Peyer's patch (tissue), 4 donors: ENCODE data around the gene CRADD. TPM values are rescaled to one million over a fixed set of nuclear protein-coding genes. Genes with fewer than 3 reads are reported as not detected.

Experiments used
- DNase-seq, 3 donors: peaks; one replicate each; pipeline ENCODE4 v3.0.0-alpha.2; 2017 to 2019
- H3K27ac ChIP-seq, 4 donors: fragments of 200-600 bp; sonication (generic); one replicate each; pipeline ENCODE4 v1.5.1; 2016 to 2019
- H3K27me3 ChIP-seq, 2 donors: fragments of 200-600 bp; sonication (generic); one replicate each; pipeline ENCODE4 v1.5.1; 2019
- H3K36me3 ChIP-seq, 3 donors: fragments of 200-600 bp; sonication (generic); one replicate each; pipeline ENCODE4 v1.5.1; 2016 to 2019
- H3K4me1 ChIP-seq, 4 donors: fragments of 200-600 bp; sonication (generic); one replicate each; pipeline ENCODE4 v1.5.1; 2016 to 2019
- H3K4me3 ChIP-seq, 4 donors: fragments of 200-600 bp; sonication (generic); 1 replicate in 3 of 4; 2 replicates in 1 of 4; pipeline ENCODE4 v1.5.1; 2016 to 2019; ENCODE audit warnings: mild to moderate bottlenecking in 1 of 4
- H3K9me3 ChIP-seq, 4 donors: fragments of 200-600 bp; sonication (generic); one replicate each; pipeline ENCODE4 v1.5.1; 2016 to 2019; ENCODE audit warnings: mild to moderate bottlenecking in 1 of 4
- POLR2A ChIP-seq, 2 donors: fragments of 450-650 bp; IDR thresholded peaks; one replicate each; pipeline ENCODE4 v1.5.1; 2017; ENCODE audit warnings: antibody characterized with exemption in 2 of 2, mild to moderate bottlenecking in 2 of 2, moderate library complexity in 2 of 2
- small RNA-seq, 2 donors: library from RNA; depleted of rRNA; stranded (forward); fragments of <200 nt; gene quantifications; one replicate each; pipeline ENCODE3, GENCODE V24; 2016
- total RNA-seq, 4 donors: library from RNA; depleted of rRNA; stranded (reverse); fragments of >200 nt; gene quantifications; one replicate each; pipeline ENCODE4 v1.1.0, GENCODE V29; 2016
- TF ChIP-seq, protein P1 (sequence below), 6 experiments: fragments of 450-650 bp in 4 of 6; fragments of 200-600 bp in 2 of 6; sonication (generic) in 1 of 6; IDR thresholded peaks; one replicate each; pipeline ENCODE4 v1.5.1; 2017 to 2019; ENCODE audit warnings: antibody characterized with exemption in 6 of 6, mild to moderate bottlenecking in 3 of 6, moderate library complexity in 1 of 6

Gene CRADD
- total RNA-seq, 4 donors from 2014 or later, result 66.3 to 128 (median 89.4) TPM

DNA sequence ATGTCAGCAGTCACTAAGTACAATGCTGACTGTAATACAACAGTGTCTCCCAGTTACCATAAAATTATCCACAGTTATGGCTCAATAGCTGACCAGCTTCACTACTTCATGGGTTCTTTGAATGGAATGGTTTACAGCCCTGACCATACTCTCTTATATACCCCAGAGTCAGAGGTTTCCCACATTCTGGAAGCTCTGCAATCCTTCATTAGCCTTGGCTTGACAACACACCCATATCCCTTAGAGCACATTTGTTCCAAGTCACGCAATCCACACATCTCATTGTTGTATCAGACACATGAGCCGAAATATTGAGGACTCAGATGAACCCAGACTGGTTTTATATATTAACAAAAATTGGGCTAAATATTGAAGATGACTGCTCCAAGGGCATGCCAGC lies 261.8 kb downstream of the CRADD start:
- H3K4me3 ChIP-seq, result no peak overlapping the region
- peaks cover 0 to 14% (median 0%) of the 10 kb centered on the region in 4 donors for H3K9me3 ChIP-seq
- DNase-seq, result no peak
- H3K27ac ChIP-seq, result no peak overlapping the region
- no peaks in the 10 kb centered on the region for H3K4me1 ChIP-seq
- H3K27me3 ChIP-seq, result no peaks in the 10 kb centered on the region
- TF ChIP-seq, protein P1, sequence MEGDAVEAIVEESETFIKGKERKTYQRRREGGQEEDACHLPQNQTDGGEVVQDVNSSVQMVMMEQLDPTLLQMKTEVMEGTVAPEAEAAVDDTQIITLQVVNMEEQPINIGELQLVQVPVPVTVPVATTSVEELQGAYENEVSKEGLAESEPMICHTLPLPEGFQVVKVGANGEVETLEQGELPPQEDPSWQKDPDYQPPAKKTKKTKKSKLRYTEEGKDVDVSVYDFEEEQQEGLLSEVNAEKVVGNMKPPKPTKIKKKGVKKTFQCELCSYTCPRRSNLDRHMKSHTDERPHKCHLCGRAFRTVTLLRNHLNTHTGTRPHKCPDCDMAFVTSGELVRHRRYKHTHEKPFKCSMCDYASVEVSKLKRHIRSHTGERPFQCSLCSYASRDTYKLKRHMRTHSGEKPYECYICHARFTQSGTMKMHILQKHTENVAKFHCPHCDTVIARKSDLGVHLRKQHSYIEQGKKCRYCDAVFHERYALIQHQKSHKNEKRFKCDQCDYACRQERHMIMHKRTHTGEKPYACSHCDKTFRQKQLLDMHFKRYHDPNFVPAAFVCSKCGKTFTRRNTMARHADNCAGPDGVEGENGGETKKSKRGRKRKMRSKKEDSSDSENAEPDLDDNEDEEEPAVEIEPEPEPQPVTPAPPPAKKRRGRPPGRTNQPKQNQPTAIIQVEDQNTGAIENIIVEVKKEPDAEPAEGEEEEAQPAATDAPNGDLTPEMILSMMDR (IDR thresholded peaks at IDR 0.05), result no peak
- no peak for TF ChIP-seq POLR2A (IDR thresholded peaks at IDR 0.05)
- no peaks in the 10 kb centered on the region for H3K36me3 ChIP-seq

DNA sequence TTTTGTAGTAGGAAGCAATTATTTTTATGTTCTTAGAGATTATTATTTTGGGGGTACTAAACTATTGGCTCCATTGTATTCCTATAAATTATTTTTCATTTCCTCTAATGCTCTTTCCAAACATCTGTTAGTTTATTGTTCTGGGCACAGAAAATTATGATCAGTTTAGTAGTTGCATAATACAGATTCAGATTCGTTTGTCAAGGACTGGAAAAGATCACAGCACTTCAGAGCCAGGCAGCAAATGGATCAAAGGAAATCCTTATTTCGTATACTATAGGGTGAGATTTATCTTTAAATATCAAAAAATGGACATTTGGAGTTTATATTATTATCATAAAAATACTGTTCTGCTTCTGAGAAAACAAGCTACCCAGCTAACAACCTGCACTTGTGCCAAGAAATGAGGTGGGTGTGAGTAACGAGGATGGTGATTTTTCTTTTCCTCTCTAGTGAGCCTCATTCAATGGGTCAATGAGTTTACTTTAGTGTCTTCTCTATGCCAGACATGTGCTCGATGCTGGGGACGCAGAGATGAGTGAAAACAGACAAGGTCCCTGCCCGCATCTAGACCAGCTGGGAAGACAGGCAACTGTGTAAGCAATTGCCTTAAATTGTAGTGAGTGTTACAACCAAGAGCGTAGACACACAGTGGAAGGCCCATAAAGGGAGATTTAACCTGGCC lies 262.6 kb downstream of the CRADD start:
- Histone ChIP-seq H3K27ac (no peak overlapping the region), H3K4me3 (no peak overlapping the region), H3K9me3 (peaks cover 0 to 12% (median 0%) of the 10 kb centered on the region in 4 donors), H3K4me1 (no peaks in the 10 kb centered on the region), H3K36me3 (no peaks in the 10 kb centered on the region), H3K27me3 (no peaks in the 10 kb centered on the region)
- no peak for DNase-seq
- TF ChIP-seq POLR2A (IDR thresholded peaks at IDR 0.05), result no peak
- TF ChIP-seq, protein P1 (IDR thresholded peaks at IDR 0.05), result no peak

DNA sequence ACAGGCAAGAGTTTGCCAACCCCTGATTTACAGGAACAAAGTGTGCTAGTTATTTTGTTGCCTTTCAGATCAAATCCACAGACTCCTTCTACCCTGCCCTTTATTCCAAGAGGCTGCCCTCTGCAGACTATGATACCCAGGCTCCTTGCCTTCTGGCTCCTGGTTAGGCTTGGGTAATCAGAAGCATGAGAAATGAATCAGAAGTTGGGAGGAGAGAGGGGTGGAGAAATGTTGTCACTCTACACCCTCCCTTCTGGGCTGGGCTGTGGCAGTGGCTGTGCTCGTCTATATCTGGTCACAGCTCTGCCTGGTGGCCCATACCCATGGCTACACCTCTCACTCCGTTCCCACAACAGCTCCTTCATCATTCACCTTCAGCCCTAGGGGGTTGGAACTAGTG lies 266.6 kb downstream of the CRADD start:
- H3K9me3 ChIP-seq, result no peaks in the 10 kb centered on the region
- TF ChIP-seq, protein P1 (IDR thresholded peaks at IDR 0.05), result no peak
- TF ChIP-seq POLR2A (IDR thresholded peaks at IDR 0.05), result no peak
- H3K36me3 ChIP-seq, result no peaks in the 10 kb centered on the region
- H3K27ac ChIP-seq, result no peak overlapping the region
- no peaks in the 10 kb centered on the region for H3K4me1 ChIP-seq
- DNase-seq, result no peak
- H3K4me3 ChIP-seq, result no peak overlapping the region
- H3K27me3 ChIP-seq, result no peaks in the 10 kb centered on the region

DNA sequence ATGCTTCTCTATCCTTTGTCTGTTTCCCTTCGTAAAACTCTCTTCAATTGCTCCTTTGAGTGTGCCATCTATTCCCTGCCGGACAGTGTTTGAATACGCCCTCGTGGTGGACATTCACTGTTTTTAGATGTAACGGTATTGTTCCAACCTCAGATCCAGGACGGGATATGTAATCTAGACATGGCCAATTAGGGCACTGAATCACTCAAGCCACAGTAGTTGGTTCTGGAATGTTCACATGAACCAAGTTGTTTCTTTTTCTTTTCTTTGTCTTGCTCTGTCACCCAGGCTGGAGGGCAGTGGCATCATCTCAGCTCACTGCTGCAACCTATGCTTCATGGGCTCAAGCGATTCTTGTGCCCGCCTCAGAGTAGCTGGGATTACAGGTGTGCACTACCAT lies 267.0 kb downstream of the CRADD start:
- no peaks in the 10 kb centered on the region for H3K9me3 ChIP-seq
- no peaks in the 10 kb centered on the region for H3K4me1 ChIP-seq
- H3K36me3 ChIP-seq, result no peaks in the 10 kb centered on the region
- no peak for TF ChIP-seq POLR2A (IDR thresholded peaks at IDR 0.05)
- TF ChIP-seq, protein P1 (IDR thresholded peaks at IDR 0.05), result no peak
- no peak overlapping the region for H3K4me3 ChIP-seq
- H3K27me3 ChIP-seq, result no peaks in the 10 kb centered on the region
- no peak for DNase-seq
- no peak overlapping the region for H3K27ac ChIP-seq

Small RNA genes lying within 50 kb of the gene (small RNA-seq; reads per million reads assigned to genes)
- gene RN7SL630P, result 0 reads per million in 2 donors

Other genes starting within 250 kb of the CRADD start
- 10 to 100 TPM; 18.0 to 26.4 (median 22.1) TPM for gene UBE2N, start 235.4 kb upstream of the CRADD start, total RNA-seq
- gene MRPL42, start 209.9 kb upstream of the CRADD start, total RNA-seq, result 10 to 100 TPM; 19.7 to 67.7 (median 37.5) TPM
- gene SOCS2, start 104.7 kb upstream of the CRADD start, total RNA-seq, result 100 to 1,000 TPM in 1 of 4 donors, 10 to 100 TPM in 3; 33.4 to 113 (median 35.1) TPM